Measurements from ENCODE around the gene EML5. TPM values are rescaled to one million over a fixed set of nuclear protein-coding genes. Genes with fewer than 3 reads are reported as not detected.

Gene EML5
- total RNA-seq, 1 donor, result under 0.01 TPM

- DNase-seq (ENCODE audit: low read depth), result no peak
- no peak for TF ChIP-seq CTCF (IDR thresholded peaks at IDR 0.05; ENCODE audit: insufficient read depth, low read length)
- no peak overlapping the region for H3K4me3 ChIP-seq (ENCODE audit: low read depth, low read length)
These were observed 15.6 kb upstream of the EML5 start for GRCh38 chr14:88808359-88808758.

- TF ChIP-seq CTCF (IDR thresholded peaks at IDR 0.05; ENCODE audit: insufficient read depth, low read length), result no peak
- no peak overlapping the region for H3K4me3 ChIP-seq (ENCODE audit: low read depth, low read length)
- DNase-seq (ENCODE audit: low read depth), result no peak
These were observed 11.7 kb upstream of the EML5 start for GRCh38 chr14:88804477-88804876.

- no peak overlapping the region for H3K4me3 ChIP-seq (ENCODE audit: low read depth, low read length)
- DNase-seq (ENCODE audit: low read depth), result no peak
- TF ChIP-seq CTCF (IDR thresholded peaks at IDR 0.05; ENCODE audit: insufficient read depth, low read length), result no peak
These were observed 11.3 kb upstream of the EML5 start for GRCh38 chr14:88804035-88804434.

GRCh38 chr14:88802596-88802995 is 9.8 kb upstream of the EML5 start:
- TF ChIP-seq CTCF (IDR thresholded peaks at IDR 0.05; ENCODE audit: insufficient read depth, low read length), result no peak
- no peak overlapping the region for H3K4me3 ChIP-seq (ENCODE audit: low read depth, low read length)
- no peak for DNase-seq (ENCODE audit: low read depth)

- DNase-seq (ENCODE audit: low read depth), result no peak
- no peak for TF ChIP-seq CTCF (IDR thresholded peaks at IDR 0.05; ENCODE audit: insufficient read depth, low read length)
- no peak overlapping the region for H3K4me3 ChIP-seq (ENCODE audit: low read depth, low read length)
These were observed 6.8 kb upstream of the EML5 start for GRCh38 chr14:88799522-88799921.

- no peak for DNase-seq (ENCODE audit: low read depth)
- H3K4me3 ChIP-seq (ENCODE audit: low read depth, low read length), result no peak overlapping the region
- TF ChIP-seq CTCF (IDR thresholded peaks at IDR 0.05; ENCODE audit: insufficient read depth, low read length), result no peak
These were observed 5.4 kb upstream of the EML5 start for GRCh38 chr14:88798156-88798555.

- H3K4me3 ChIP-seq (ENCODE audit: low read depth, low read length), result peak overlapping the region; percentile 71
- no peak for DNase-seq (ENCODE audit: low read depth)
- no peak for TF ChIP-seq CTCF (IDR thresholded peaks at IDR 0.05; ENCODE audit: insufficient read depth, low read length)
These were observed 489 bp upstream of the EML5 start for GRCh38 chr14:88793259-88793625.

All from fibroblast of the aortic adventitia (primary cell).